HEK293 (cell line): ENCODE data around the gene CLEC16A.

ENCODE experiments used
- CTCF ChIA-PET: fragments of 350-600 bp; formaldehyde crosslinking; extraction: SDS; loops from one replicate; lab custom pipeline; 2021; ENCODE audit warnings: antibody characterized with exemption; lab: Yijun Ruan, JAX
- POLR2A ChIA-PET: fragments of 300-600 bp; formaldehyde crosslinking; extraction: SDS; loops from one replicate; lab custom pipeline; 2020; ENCODE audit warnings: antibody characterized with exemption, inconsistent platforms; lab: Yijun Ruan, JAX
- H3K27ac ChIP-seq: fragments of 200-500 bp; sonication (Bioruptor generic); 2 replicates; pipeline ENCODE4 v1.5.1; 2014; ENCODE audit warnings: low read depth, low read length, control low read depth, inconsistent platforms; ENCODE audit errors: extremely low read depth
- H3K36me3 ChIP-seq, 2 experiments: fragments of 200-500 bp in 1 of 2; sonication (Bioruptor generic) in 1 of 2; 1 replicate in 1 of 2; 2 replicates in 1 of 2; pipeline ENCODE4 v1.5.1; 2014 to 2017; ENCODE audit warnings: inconsistent platforms in 2 of 2, low read length in 2 of 2; ENCODE audit not compliant: control insufficient read depth in 2 of 2, insufficient read depth in 1 of 2
- H3K4me1 ChIP-seq: fragments of 200-500 bp; sonication (Bioruptor generic); 2 replicates; pipeline ENCODE4 v1.5.1; 2014; ENCODE audit warnings: mild to moderate bottlenecking, low read length, inconsistent platforms; ENCODE audit not compliant: control insufficient read depth, insufficient read depth
- H3K4me3 ChIP-seq: 2 replicates; pipeline ENCODE4 v1.5.1; 2011; ENCODE audit warnings: low read depth, mild to moderate bottlenecking, control low read depth, low read length, moderate library complexity
- H3K9me3 ChIP-seq: fragments of 200-500 bp; sonication (Bioruptor generic); 2 replicates; pipeline ENCODE4 v1.5.1; 2014; ENCODE audit warnings: low read depth, low read length, inconsistent platforms; ENCODE audit not compliant: control insufficient read depth, insufficient read depth
- BCL11B ChIP-seq: fragments of 450-650 bp; formaldehyde crosslinking; IDR thresholded peaks from 2 replicates; pipeline ENCODE4 v1.5.1; 2016; ENCODE audit warnings: low read depth, missing biosample characterization, missing genetic modification characterization
- HOXC10 ChIP-seq: sonication (generic); formaldehyde crosslinking; IDR thresholded peaks from 2 replicates; pipeline ENCODE4 v1.8.1; 2023; ENCODE audit warnings: mild to moderate bottlenecking, missing genetic modification reagents
- KLF1 ChIP-seq: fragments of 450-650 bp; formaldehyde crosslinking; IDR thresholded peaks from 2 replicates; pipeline ENCODE4 v1.5.1; 2016; ENCODE audit warnings: missing biosample characterization, missing genetic modification characterization
- MZF1 ChIP-seq: fragments of 450-650 bp; formaldehyde crosslinking; IDR thresholded peaks from 2 replicates; pipeline ENCODE4 v1.5.1; 2017; ENCODE audit warnings: missing biosample characterization, missing genetic modification characterization, borderline replicate concordance
- PRDM2 ChIP-seq: fragments of 450-650 bp; formaldehyde crosslinking; IDR thresholded peaks from 2 replicates; pipeline ENCODE4 v1.5.1; 2016; ENCODE audit warnings: missing biosample characterization, missing genetic modification characterization, borderline replicate concordance
- SCRT2 ChIP-seq: fragments of 450-650 bp; formaldehyde crosslinking; IDR thresholded peaks from 2 replicates; pipeline ENCODE4 v1.5.1; 2016; ENCODE audit warnings: missing biosample characterization, missing genetic modification characterization
- WT1 ChIP-seq: fragments of 450-650 bp; formaldehyde crosslinking; IDR thresholded peaks from 2 replicates; pipeline ENCODE4 v1.5.1; 2016; ENCODE audit warnings: missing biosample characterization, missing genetic modification characterization
- ZFHX2 ChIP-seq: fragments of 450-650 bp; formaldehyde crosslinking; conservative IDR thresholded peaks from 2 replicates; pipeline ENCODE4 v1.5.1; 2016; ENCODE audit warnings: missing biosample characterization, missing genetic modification characterization
- ZNF292 ChIP-seq: fragments of 450-650 bp; formaldehyde crosslinking; IDR thresholded peaks from 2 replicates; pipeline ENCODE4 v1.5.1; 2016; ENCODE audit warnings: low read depth, missing biosample characterization, missing genetic modification characterization, borderline replicate concordance
- ZNF354C ChIP-seq: fragments of 450-650 bp; formaldehyde crosslinking; IDR thresholded peaks from 2 replicates; pipeline ENCODE4 v1.5.1; 2016; ENCODE audit warnings: missing biosample characterization, missing genetic modification characterization, low read depth, borderline replicate concordance
- ZNF501 ChIP-seq: fragments of 450-650 bp; formaldehyde crosslinking; IDR thresholded peaks from 2 replicates; pipeline ENCODE4 v1.5.1; 2016; ENCODE audit warnings: missing biosample characterization, missing genetic modification characterization
- ZNF548 ChIP-seq: fragments of 450-650 bp; formaldehyde crosslinking; IDR thresholded peaks from 2 replicates; pipeline ENCODE4 v1.5.1; 2016; ENCODE audit warnings: missing biosample characterization, missing genetic modification characterization
- ZNF555 ChIP-seq: fragments of 450-650 bp; formaldehyde crosslinking; conservative IDR thresholded peaks from 2 replicates; pipeline ENCODE4 v1.5.1; 2017; ENCODE audit warnings: missing biosample characterization, mild to moderate bottlenecking, missing genetic modification characterization, inconsistent platforms
- ZNF645 ChIP-seq: fragments of 450-650 bp; formaldehyde crosslinking; IDR thresholded peaks from 2 replicates; pipeline ENCODE4; 2016; ENCODE audit warnings: missing biosample characterization, missing genetic modification characterization
- TF ChIP-seq, protein P1 (sequence below): fragments of 450-650 bp; formaldehyde crosslinking; IDR thresholded peaks from 2 replicates; pipeline ENCODE4 v1.5.1; 2016; ENCODE audit warnings: missing biosample characterization, missing genetic modification characterization
- TF ChIP-seq, protein P2 (sequence below): fragments of 450-650 bp; formaldehyde crosslinking; IDR thresholded peaks from 2 replicates; pipeline ENCODE4 v1.5.1; 2016; ENCODE audit warnings: missing biosample characterization, missing genetic modification characterization

CLEC16A gene

GRCh38 chr16:11210260-11210659 lies 265.9 kb downstream of the CLEC16A start:
- no peak overlapping the region for H3K27ac ChIP-seq
- ChIA-PET CTCF (interaction anchor here (3.0 kb wide), 1 partner anchor 8 kb away, joined by 10 read pairs; no protein-coding TSS in a partner anchor), POLR2A (no interaction called here)
- TF ChIP-seq, protein P1, sequence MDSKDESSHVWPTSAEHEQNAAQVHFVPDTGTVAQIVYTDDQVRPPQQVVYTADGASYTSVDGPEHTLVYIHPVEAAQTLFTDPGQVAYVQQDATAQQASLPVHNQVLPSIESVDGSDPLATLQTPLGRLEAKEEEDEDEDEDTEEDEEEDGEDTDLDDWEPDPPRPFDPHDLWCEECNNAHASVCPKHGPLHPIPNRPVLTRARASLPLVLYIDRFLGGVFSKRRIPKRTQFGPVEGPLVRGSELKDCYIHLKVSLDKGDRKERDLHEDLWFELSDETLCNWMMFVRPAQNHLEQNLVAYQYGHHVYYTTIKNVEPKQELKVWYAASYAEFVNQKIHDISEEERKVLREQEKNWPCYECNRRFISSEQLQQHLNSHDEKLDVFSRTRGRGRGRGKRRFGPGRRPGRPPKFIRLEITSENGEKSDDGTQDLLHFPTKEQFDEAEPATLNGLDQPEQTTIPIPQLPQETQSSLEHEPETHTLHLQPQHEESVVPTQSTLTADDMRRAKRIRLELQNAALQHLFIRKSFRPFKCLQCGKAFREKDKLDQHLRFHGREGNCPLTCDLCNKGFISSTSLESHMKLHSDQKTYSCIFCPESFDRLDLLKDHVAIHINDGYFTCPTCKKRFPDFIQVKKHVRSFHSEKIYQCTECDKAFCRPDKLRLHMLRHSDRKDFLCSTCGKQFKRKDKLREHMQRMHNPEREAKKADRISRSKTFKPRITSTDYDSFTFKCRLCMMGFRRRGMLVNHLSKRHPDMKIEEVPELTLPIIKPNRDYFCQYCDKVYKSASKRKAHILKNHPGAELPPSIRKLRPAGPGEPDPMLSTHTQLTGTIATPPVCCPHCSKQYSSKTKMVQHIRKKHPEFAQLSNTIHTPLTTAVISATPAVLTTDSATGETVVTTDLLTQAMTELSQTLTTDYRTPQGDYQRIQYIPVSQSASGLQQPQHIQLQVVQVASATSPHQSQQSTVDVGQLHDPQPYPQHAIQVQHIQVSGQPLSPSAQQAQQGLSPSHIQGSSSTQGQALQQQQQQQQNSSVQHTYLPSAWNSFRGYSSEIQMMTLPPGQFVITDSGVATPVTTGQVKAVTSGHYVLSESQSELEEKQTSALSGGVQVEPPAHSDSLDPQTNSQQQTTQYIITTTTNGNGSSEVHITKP (tag by site-specific recombination), result no peak
- TF ChIP-seq BCL11B (no peak), PRDM2 (tag by site-specific recombination) (no peak), ZNF645 (tag by site-specific recombination) (no peak), KLF1 (tag by site-specific recombination) (no peak), ZNF555 (tag by site-specific recombination) (no peak), ZNF292 (tag by site-specific recombination) (no peak), MZF1 (tag by site-specific recombination) (no peak), HOXC10 (CRISPR knock-in tag) (no peak), ZNF548 (tag by site-specific recombination) (no peak), ZFHX2 (tag by site-specific recombination) (no peak), SCRT2 (tag by site-specific recombination) (no peak), ZNF354C (no peak), WT1 (tag by site-specific recombination) (no peak), ZNF501 (no peak)
- TF ChIP-seq, protein P2, sequence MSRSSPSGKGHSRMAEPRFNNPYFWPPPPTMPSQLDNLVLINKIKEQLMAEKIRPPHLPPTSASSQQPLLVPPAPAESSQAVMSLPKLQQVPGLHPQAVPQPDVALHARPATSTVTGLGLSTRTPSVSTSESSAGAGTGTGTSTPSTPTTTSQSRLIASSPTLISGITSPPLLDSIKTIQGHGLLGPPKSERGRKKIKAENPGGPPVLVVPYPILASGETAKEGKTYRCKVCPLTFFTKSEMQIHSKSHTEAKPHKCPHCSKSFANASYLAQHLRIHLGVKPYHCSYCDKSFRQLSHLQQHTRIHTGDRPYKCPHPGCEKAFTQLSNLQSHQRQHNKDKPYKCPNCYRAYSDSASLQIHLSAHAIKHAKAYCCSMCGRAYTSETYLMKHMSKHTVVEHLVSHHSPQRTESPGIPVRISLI (tag by site-specific recombination), result no peak
- H3K4me1 ChIP-seq, result no peaks in the 10 kb centered on the region
- no peaks in the 10 kb centered on the region for H3K36me3 ChIP-seq
- H3K9me3 ChIP-seq, result no peaks in the 10 kb centered on the region
- no peak overlapping the region for H3K4me3 ChIP-seq
